Muscle layer of colon (tissue), 2 donors: ENCODE measurements around the gene STAT5B.
A peak's percentile ranks its signal among the peaks of the same experiment; 100 is the strongest.
"Not testable (repeated sequence)": the region's sequence is repeated elsewhere in the genome, so short reads cannot be mapped to it uniquely, and the experiment has no call there.

ENCODE experiments used
- H3K27ac ChIP-seq: one replicate; pipeline ENCODE4 v1.7.0; 2013; ENCODE audit warnings: low read depth, mild to moderate bottlenecking, low read length, moderate library complexity
- H3K27me3 ChIP-seq, 2 donors: one replicate each; pipeline ENCODE4 v1.7.0; 2013; ENCODE audit warnings: low read length in 2 of 2, mild to moderate bottlenecking in 2 of 2; ENCODE audit not compliant: insufficient read depth in 2 of 2, control insufficient read depth in 1 of 2
- H3K36me3 ChIP-seq: one replicate; pipeline ENCODE4 v1.7.0; 2013; ENCODE audit warnings: mild to moderate bottlenecking, low read length; ENCODE audit not compliant: insufficient read depth
- H3K4me1 ChIP-seq: one replicate; pipeline ENCODE4 v1.7.0; 2013; ENCODE audit warnings: mild to moderate bottlenecking, low read length; ENCODE audit not compliant: insufficient read depth
- H3K4me3 ChIP-seq, 2 donors: one replicate each; pipeline ENCODE4 v1.7.0; 2013; ENCODE audit warnings: low read length in 2 of 2, low read depth in 1 of 2, mild to moderate bottlenecking in 1 of 2, moderate library complexity in 1 of 2
- H3K9ac ChIP-seq: one replicate; pipeline ENCODE4 v1.7.0; 2013; ENCODE audit warnings: low read length
- H3K9me3 ChIP-seq: one replicate; pipeline ENCODE4 v1.7.0; 2013; ENCODE audit warnings: mild to moderate bottlenecking, low read length
- donor health status: abdominal sarcoma.
- donor health status: Adenocarcinoma of cecum.

The STAT5B gene

DNA sequence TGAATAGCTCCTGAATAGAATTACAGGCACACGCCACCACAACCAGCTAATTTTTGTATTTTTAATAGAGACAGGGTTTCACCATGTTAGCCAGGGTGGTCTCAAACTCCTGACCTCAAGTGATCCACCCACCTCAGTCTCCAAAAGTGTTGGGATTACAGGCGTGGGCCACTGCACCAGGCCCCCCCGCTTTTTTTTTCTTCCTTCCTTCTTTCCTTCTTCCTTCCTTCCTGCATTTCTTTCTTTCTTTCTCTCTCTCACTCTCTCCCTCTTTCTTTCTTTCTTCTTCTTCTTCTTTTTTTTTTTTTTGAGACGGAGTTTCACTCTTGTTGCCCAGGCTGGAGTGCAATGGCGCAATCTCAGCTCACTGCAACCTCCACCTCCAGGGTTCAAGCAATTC lies 90.0 kb downstream of the STAT5B start:
- not testable (repeated sequence) for H3K9ac ChIP-seq, H3K36me3 ChIP-seq
- H3K4me1 ChIP-seq, result peaks cover 14% of the 10 kb centered on the region

DNA sequence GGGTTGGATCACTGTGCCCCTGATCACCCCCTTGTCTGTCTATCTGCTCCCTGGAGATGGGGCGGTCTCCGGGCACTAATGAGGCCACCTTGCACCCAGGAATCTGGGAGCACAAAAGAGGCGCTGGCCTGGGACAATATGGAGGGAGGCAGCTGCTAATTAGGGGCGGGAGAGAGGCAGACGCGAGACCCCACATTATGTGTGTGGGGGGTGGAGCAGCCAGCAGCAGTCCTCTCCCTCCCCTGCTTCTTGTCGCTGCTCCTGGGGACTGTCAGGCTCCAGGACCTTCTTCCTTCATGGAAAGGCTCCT lies 90.6 kb downstream of the STAT5B start:
- Histone ChIP-seq H3K9ac (no peak overlapping the region), H3K27ac (no peak overlapping the region), H3K4me3 (no peak overlapping the region), H3K9me3 (no peaks in the 10 kb centered on the region), H3K27me3 (peaks cover 8 to 26% of the 10 kb centered on the region in 2 donors), H3K36me3 (no peaks in the 10 kb centered on the region), H3K4me1 (peaks cover 16% of the 10 kb centered on the region)

More for the DNA sequence above, 90.0 kb downstream of the STAT5B start:
- H3K4me3 ChIP-seq, H3K27ac ChIP-seq, H3K9me3 ChIP-seq: not testable (repeated sequence)
- H3K27me3 ChIP-seq, result peaks cover 5 to 20% of the 10 kb centered on the region in 2 donors

DNA sequence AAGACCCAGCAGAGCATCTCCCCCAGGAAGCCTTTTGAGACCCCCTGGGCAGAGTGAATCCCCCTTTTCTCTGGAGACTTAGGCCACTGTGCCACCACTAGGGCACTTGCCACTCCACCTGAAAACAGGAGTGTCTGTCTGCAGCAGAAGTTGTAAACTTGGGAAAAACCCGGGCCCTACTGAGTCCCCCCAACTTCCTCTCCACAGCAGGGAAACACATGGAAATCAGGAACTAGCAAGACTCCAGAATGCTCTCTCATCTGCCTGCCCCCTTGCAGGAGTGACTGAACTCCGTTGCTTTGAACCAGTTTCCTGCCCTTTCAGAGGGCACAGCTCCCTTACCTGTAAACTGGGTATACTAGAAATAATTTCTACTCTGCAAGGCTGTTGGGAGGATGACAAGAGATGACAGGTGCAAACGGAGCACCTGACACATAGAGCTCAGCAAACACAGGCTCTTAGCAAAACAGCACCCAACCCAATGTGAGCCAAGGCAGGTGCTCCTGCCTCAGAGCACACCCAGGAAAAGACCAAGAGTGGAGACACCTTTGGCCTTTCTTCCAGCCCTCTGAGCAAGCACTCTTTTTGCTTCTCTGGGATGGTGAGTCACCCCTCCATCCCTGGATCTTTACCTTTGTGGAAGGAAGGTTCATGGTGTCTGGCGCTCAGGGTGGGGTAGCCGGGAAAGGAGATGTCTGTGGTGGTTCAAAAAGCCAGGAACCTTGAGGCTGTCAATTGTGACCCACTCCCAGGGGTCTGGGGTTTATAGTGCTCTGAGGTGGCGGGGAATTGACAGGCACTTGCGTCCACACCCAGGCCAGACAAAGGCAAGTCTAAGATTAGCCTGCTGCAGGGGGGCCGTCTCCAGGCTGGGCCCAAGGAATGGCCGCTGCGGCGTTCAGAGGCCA lies 91.2 kb downstream of the STAT5B start, which contains the start of gene HCRT:
TSS of gene HCRT (minus strand) at position 740 of the 908 bp plus-strand sequence. CDS start at position 653, 87 bp downstream.
- Histone ChIP-seq H3K27ac (no peak within 1 kb of the TSS), H3K4me1 (peaks cover 16% of the 10 kb centered on the region), H3K9ac (no peak within 1 kb of the TSS), H3K9me3 (no peaks in the 10 kb centered on the region), H3K27me3 (peaks cover 8 to 32% of the 10 kb centered on the region in 2 donors), H3K36me3 (no peaks in the 10 kb centered on the region), H3K4me3 (peak within 1 kb of the TSS; percentile 67 to 77)

DNA sequence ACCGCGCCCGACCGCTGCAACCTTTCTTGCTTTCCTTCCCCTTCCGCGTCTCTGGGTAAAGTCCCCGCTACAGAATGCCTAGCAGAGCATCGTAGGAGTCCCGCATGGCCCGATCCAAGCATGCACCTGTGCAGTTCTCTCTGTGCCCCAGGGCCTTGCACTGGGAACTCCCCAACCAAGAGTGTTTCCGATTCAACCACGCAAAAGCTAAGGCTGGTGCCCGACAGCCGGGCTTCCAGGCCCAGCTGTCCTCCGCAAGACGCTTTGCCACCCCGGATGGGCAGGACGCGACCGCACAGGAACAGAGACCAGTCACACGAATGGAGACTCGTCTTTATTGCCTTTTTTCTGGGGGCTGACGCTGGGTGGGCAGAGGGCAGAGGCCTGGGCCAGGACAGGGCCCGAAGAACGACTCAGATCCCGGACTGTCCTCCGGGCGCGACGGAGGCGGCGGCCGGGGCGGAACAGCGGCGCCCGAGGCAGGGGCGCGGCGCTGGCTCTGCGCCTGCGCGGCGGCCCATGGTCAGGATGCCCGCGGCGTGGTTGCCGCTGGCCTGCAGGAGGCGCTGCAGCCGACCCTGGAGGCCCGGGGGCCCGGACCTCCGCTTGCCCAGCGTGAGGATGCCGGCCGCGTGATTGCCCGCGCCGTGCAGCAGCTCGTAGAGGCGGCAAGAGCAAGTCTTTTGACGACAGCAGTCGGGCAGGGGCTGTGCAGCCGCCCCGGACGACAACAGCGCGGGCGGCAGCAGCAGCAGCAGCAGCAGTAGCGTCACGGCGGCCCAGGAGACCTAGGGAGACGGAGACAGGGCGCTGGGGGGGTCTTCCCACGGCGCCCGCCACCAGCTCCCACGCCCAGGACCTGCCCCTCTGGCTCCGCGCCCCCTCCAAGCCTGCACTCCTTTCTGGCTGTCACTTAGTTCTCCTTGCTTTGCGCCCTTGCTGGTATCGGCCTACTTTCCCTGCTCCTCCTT lies 92.2 kb downstream of the STAT5B start:
- Histone ChIP-seq H3K27me3 (peaks cover 8 to 38% of the 10 kb centered on the region in 2 donors), H3K4me3 (peak overlapping the region; percentile 67 to 77), H3K36me3 (no peaks in the 10 kb centered on the region), H3K4me1 (peaks cover 16% of the 10 kb centered on the region), H3K27ac (peak overlapping the region; percentile 23), H3K9ac (no peak overlapping the region), H3K9me3 (no peaks in the 10 kb centered on the region)

DNA sequence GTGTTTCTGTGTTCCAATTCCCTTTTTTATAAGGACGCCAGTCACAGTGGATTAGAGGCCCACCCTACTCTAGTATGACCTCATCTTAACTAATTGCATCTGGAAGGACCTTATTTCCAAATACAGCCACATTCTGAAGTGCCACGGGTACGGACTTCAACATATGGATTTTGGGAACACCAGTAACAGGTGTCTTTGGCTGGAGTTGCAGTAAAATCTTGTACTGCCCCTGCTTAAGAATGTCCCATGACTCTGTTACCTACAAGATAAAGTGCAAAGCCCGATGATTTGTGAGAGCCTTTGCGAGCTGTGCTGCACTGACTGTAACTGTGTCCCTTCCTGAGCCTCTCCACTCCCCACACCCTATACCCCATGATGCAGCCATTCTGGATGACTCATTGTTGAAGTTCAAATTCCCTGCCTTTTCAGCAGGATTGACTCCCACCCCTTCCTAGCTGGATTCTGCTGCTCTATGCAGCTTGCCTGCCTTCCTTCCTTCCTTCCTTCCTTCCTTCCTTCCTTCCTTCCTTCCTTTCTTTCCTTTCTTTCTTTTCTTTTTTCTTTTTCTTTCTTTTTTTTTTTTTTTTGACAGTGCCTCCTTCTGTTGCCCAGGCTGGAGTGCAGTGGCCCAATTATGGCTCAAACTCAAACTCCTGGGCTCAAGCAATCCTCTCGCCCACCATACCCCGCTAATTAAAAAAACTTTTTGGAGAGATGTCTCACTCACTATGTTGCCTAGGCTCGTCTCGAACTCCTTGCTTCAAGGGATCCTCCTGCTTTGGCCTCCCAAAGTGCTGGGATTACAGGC lies 93.1 kb downstream of the STAT5B start:
- no peaks in the 10 kb centered on the region for H3K9me3 ChIP-seq
- peaks cover 16% of the 10 kb centered on the region for H3K4me1 ChIP-seq
- H3K27me3 ChIP-seq, result peaks cover 8 to 38% of the 10 kb centered on the region in 2 donors
- peak overlapping the region; percentile 67 to 77 for H3K4me3 ChIP-seq
- H3K27ac ChIP-seq, result no peak overlapping the region
- no peak overlapping the region for H3K9ac ChIP-seq
- no peaks in the 10 kb centered on the region for H3K36me3 ChIP-seq

DNA sequence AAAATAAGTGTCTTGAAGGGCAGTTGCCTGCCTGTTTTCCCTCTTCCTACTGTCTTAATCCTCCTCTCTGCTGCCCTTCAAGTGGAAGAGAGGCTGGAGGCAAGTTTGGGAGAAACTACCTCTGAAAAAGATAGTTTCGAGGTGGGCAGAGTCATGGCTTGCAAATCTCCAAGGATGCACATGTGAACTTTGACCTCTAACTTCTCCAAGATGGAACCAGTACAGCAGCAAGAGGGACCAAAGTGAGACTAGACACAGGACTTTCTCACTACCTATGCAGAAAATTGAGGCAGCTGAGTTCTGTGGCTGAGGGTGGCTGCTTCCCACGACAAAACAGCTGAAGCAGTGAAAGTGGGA lies 94.4 kb downstream of the STAT5B start:
- Histone ChIP-seq H3K4me1 (peaks cover 16% of the 10 kb centered on the region), H3K27me3 (peaks cover 8 to 38% of the 10 kb centered on the region in 2 donors), H3K4me3 (no peak overlapping the region), H3K36me3 (no peaks in the 10 kb centered on the region), H3K27ac (no peak overlapping the region), H3K9ac (no peak overlapping the region), H3K9me3 (no peaks in the 10 kb centered on the region)

DNA sequence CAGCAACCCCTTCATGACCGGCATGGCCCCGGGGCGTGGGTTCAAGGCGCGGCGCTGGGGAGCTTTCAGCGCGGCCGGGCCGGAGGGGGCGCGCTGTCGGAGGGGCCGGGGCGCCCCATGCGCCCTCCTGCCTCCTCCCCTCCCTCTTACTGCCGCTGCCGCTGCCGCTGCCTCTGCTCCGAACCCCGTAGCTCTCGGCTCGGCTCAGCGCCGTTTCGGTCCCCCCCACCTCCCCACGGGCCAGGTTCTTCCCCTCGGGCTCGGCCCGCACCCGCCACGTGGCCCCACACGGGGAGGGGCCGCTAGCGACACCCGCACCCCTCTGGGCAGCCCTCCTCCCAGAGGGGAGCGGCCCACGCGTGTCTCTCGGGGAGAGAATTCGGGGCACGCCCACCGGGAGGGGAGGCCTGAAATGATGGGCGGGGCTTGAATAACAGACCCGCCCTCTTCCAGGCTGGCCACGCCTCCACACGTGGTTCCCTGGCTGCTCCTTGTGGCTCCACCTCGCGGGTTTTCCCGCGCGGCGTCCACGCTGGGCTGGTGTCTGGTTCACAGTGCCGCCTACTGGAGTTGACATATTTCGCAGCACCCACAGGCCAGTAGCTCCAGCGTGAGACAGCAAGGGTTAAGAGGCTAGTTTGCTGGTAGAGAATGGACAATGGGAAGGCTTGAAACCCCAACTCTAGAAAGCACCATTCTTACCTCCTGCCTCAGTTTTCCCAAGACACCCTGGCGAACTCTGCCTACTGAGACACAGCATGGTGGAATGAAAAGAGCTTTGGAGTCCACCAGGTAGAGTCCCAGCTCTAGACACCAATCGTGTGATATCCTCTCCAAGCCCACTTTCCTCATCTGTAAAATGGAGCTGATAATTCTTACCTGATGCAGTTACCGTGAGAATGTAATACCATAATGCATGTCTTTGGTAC lies 95.0 kb downstream of the STAT5B start, which contains the start of gene KCNH4:
TSS of gene KCNH4 (minus strand) at position 221 of the 929 bp plus-strand sequence. CDS start at position 24, 197 bp downstream.
- Histone ChIP-seq H3K9ac (no peak within 1 kb of the TSS), H3K4me1 (peaks cover 16% of the 10 kb centered on the region), H3K27me3 (peaks cover 8 to 38% of the 10 kb centered on the region in 2 donors), H3K27ac (no peak within 1 kb of the TSS), H3K9me3 (no peaks in the 10 kb centered on the region), H3K4me3 (peak within 1 kb of the TSS in 1 of 2 donors; percentile 23), H3K36me3 (no peaks in the 10 kb centered on the region)

DNA sequence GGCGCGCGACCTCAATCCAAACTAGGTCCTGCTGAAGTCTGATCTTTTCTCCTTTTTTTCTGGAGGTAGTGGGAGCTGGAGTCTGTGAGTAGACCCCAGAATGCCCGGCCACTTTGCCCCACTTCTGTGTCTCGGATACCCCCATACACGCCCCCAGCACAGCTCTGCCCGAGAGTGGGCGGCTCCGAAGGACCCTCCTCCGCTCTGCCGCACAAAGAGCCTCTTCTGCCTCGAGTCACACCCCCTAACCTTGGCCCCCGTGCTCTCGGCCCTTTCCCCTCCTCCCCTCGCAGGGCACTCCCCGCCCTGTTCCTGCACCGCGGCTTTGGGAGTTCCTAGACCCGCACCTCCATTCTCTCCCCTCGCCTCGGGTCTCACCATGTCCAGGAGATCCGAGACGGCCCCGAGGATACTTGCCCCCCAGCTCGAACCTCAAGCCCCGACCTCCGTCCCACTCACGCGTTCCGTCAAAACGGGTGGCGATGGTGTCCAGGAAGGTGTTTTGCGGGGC lies 95.7 kb downstream of the STAT5B start:
- H3K9ac ChIP-seq, result no peak overlapping the region
- H3K27me3 ChIP-seq, result peaks cover 8 to 38% of the 10 kb centered on the region in 2 donors
- H3K4me1 ChIP-seq, result peaks cover 16% of the 10 kb centered on the region
- H3K36me3 ChIP-seq, result no peaks in the 10 kb centered on the region
- peak overlapping the region in 1 of 2 donors; percentile 23 for H3K4me3 ChIP-seq
- H3K27ac ChIP-seq, result no peak overlapping the region
- H3K9me3 ChIP-seq, result no peaks in the 10 kb centered on the region

DNA sequence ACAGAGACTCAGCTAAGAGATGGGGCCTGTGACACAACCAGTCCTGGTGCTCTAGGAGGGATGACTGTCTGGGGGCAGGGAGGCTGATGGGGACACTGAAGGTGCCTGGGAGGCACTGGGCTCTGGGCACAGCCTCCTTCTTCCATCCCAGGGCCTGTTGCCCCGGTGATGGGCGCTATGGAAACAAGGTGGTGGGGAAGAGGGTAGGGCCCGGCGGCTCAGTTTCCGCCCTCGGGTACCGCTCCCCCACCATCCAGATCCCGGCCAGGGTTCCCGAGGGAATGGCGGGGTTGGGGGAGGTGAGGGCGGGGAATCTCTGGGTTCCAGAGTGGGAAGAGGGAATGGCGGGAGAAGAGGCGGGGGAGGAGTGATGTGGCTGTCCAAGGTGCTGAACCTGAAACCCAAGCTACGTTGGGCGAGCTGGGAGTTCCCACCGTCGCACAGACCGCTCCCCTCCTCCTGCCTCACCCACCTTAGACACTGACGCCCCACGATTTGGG lies 96.2 kb downstream of the STAT5B start:
- Histone ChIP-seq H3K9ac (no peak overlapping the region), H3K4me3 (no peak overlapping the region), H3K27ac (no peak overlapping the region), H3K4me1 (peaks cover 16% of the 10 kb centered on the region), H3K36me3 (no peaks in the 10 kb centered on the region), H3K27me3 (peaks cover 8 to 38% of the 10 kb centered on the region in 2 donors), H3K9me3 (no peaks in the 10 kb centered on the region)

DNA sequence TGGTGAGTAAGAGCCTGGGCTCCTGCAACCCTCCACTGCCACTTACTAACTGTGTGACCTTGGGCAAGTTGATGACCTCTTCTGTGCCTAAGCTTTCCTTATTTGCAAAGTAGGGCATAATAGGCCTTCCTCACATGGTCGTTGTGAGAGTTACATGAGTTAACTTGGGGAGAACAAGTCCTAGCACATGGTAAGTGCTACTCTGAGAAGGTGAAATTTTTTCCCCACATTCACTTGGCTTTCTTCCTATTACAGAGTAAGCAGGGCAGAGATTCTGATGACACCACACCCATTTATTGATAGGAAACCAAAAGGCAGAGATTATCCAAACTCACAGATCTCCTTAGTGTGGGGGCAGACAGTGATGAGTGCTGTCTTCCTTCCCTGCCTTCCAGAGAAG lies 96.9 kb downstream of the STAT5B start:
- Histone ChIP-seq H3K9ac (no peak overlapping the region), H3K4me1 (peaks cover 10% of the 10 kb centered on the region), H3K4me3 (no peak overlapping the region), H3K9me3 (no peaks in the 10 kb centered on the region), H3K27me3 (peaks cover 8 to 38% of the 10 kb centered on the region in 2 donors), H3K36me3 (no peaks in the 10 kb centered on the region), H3K27ac (no peak overlapping the region)
